ENCODE data around the gene UBAC2.

The UBAC2 gene

GRCh38 chr13:99344610-99345208 is 144.1 kb downstream of the UBAC2 start:
- DNase-seq, result no peak

- no peak for DNase-seq
These were observed 144.7 kb downstream of the UBAC2 start for GRCh38 chr13:99345345-99345744.

GRCh38 chr13:99346335-99347042 is 145.8 kb downstream of the UBAC2 start:
- DNase-seq, result no peak

- DNase-seq, result no peak
These were observed 146.8 kb downstream of the UBAC2 start for GRCh38 chr13:99347335-99347878.

- no peak for DNase-seq
These were observed 147.3 kb downstream of the UBAC2 start for GRCh38 chr13:99347911-99348451.

- no peak for DNase-seq
These were observed 149.5 kb downstream of the UBAC2 start for GRCh38 chr13:99350191-99350590.

- no peak for DNase-seq
These were observed 151.1 kb downstream of the UBAC2 start for GRCh38 chr13:99351772-99352171.

GRCh38 chr13:99352351-99353245 is 151.9 kb downstream of the UBAC2 start:
- no peak for DNase-seq

GRCh38 chr13:99353246-99353600 is 152.6 kb downstream of the UBAC2 start:
- DNase-seq, result no peak

- DNase-seq, result no peak
These were observed 153.2 kb downstream of the UBAC2 start for GRCh38 chr13:99353836-99354235.

- DNase-seq, result no peak
These were observed 153.8 kb downstream of the UBAC2 start for GRCh38 chr13:99354371-99354951.

- no peak for DNase-seq
These were observed 154.8 kb downstream of the UBAC2 start for GRCh38 chr13:99355267-99356011.

- no peak for DNase-seq
These were observed 155.3 kb downstream of the UBAC2 start for GRCh38 chr13:99356012-99356261.

GRCh38 chr13:99356262-99357091 is 155.8 kb downstream of the UBAC2 start:
- peak; percentile 20 for DNase-seq

GRCh38 chr13:99357131-99357596 is 156.5 kb downstream of the UBAC2 start:
- DNase-seq, result no peak

GRCh38 chr13:99357941-99358340 is 157.3 kb downstream of the UBAC2 start:
- DNase-seq, result no peak

GRCh38 chr13:99359528-99359927 is 158.9 kb downstream of the UBAC2 start:
- DNase-seq, result no peak

GRCh38 chr13:99360696-99361095 is 160.0 kb downstream of the UBAC2 start:
- DNase-seq, result no peak

GRCh38 chr13:99361197-99361596 is 160.5 kb downstream of the UBAC2 start:
- DNase-seq, result no peak

- DNase-seq, result no peak
These were observed 161.7 kb downstream of the UBAC2 start for GRCh38 chr13:99362362-99362761.

GRCh38 chr13:99363391-99363790 is 162.7 kb downstream of the UBAC2 start:
- no peak for DNase-seq
